SH-SY5Y (cell line): ENCODE measurements around the gene CACNG5.

Experiments
- GATA2 ChIP-seq: IDR thresholded peaks from 2 replicates; pipeline ENCODE4 v1.6.1; 2011; ENCODE audit warnings: mild to moderate bottlenecking, low read depth, low read length
- GATA3 ChIP-seq: IDR thresholded peaks from 2 replicates; pipeline ENCODE4 v1.6.1; 2011; ENCODE audit warnings: low read depth, mild to moderate bottlenecking, low read length, moderate library complexity

DNA sequence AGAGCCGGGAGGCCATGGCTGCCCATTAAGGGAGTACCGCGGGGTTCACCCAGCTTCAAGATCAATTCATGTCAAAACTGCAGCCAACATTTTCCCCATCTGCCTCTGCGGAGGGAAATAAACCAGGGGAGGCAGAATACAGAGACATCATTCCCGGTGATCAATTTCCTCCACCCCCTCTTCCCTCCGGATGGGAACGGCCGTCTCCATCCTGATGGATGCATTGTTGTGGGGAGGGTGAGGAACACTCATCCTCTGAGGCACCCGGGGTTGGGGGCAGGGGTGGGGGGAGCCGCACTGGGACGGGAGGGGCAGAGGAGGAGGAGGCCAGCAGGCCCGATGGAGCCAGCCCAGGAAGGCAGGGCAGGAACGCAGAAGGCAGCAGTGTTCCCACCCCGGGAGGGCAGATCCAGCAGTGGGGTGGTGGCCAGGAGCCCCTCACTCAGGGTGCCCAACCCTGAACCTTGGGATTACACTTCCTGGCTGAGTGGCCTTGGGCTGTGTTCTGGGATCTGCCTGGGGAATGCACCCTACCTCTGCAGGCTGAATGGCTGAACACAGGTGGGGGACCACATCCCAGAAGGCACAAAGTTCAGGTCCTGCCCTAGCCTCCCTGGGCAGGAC lies 14.2 kb downstream of the CACNG5 start:
- TF ChIP-seq GATA2 (no peak), GATA3 (no peak)
